ENCODE data around the gene RPAIN. TPM values are rescaled to one million over a fixed set of nuclear protein-coding genes. Genes with fewer than 3 reads are reported as not detected.

The RPAIN gene
- polyA plus RNA-seq, 3 donors, result 18.9 to 31.9 (median 20.5) TPM

DNA sequence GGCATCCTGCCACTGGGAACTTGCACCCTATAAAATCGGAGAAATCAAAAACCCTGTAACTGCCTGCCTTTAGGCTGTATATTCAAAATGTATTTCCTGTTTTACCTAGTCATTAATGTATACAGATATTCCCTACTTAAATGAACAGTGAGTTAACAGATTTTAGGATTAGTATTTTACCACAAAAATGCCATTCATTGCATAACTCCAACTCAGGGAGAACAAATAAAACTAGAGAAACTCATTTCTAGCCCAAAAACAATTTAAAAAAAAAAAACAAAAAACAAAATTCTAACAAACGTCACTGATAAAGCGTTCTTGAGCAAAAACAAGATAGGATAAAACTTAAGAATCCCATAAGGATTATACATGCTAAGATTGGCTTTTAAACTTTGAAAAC, 52.5 kb downstream of the RPAIN start:
- Histone ChIP-seq H3K4me1 (ENCODE audit: control insufficient read depth in 1 of 2, insufficient read depth in 2 of 2, low read length in 2 of 2) (peaks cover 13 to 15% of the 10 kb centered on the region in 2 donors), H3K27ac (ENCODE audit: low read depth in 1 of 2, low read length in 2 of 2) (no peak overlapping the region), H3K27me3 (ENCODE audit: control insufficient read depth in 2 of 2, insufficient read depth in 2 of 2, low read length in 2 of 2) (no peaks in the 10 kb centered on the region), H3K4me2 (replicated peaks; ENCODE audit: extremely low read depth, low read length, poor library complexity, severe bottlenecking) (no peak overlapping the region), H3K4me3 (replicated peaks in 1 of 3; ENCODE audit: low read depth in 2 of 3, low read length in 3 of 3) (no peak overlapping the region), H3K36me3 (replicated peaks in 1 of 2; ENCODE audit: control insufficient read depth in 1 of 2, insufficient read depth in 2 of 2, low read length in 2 of 2) (peaks cover 44 to 61% of the 10 kb centered on the region in 2 donors), H2AFZ (ENCODE audit: insufficient read depth, low read depth, low read length, poor library complexity, severe bottlenecking) (no peak overlapping the region), H4K20me1 (ENCODE audit: insufficient read depth, low read length) (peaks cover 12% of the 10 kb centered on the region), H3K79me2 (ENCODE audit: insufficient read depth, low read length) (peaks cover 17% of the 10 kb centered on the region), H3K9ac (ENCODE audit: insufficient read depth, low read length, poor library complexity, severe bottlenecking) (no peak overlapping the region), H3K9me3 (replicated peaks in 1 of 2; ENCODE audit: control insufficient read depth in 1 of 2, insufficient read depth in 1 of 2, low read length in 2 of 2) (no peaks in the 10 kb centered on the region)
- no peak overlapping the region for H3K4me3 Mint-ChIP-seq
- no peak for DNase-seq
- H3K27me3 Mint-ChIP-seq (ENCODE audit: low read depth in 3 of 3), result no peaks in the 10 kb centered on the region
- H3K9me3 Mint-ChIP-seq, result peaks cover 0 to 3% (median 0%) of the 10 kb centered on the region in 7 donors
- intact Hi-C loops (cut with micrococcal nuclease), result no loop called here
- peaks cover 14% of the 10 kb centered on the region for H3K4me1 Mint-ChIP-seq
- peaks cover 35 to 45% of the 10 kb centered on the region in 2 donors for H3K36me3 Mint-ChIP-seq
- no peak overlapping the region for H3K27ac Mint-ChIP-seq
- no CpG with 5 or more reads among the region's 3 CpGs for WGBS (ENCODE audit: insufficient coverage)
- TF ChIP-seq, protein P1, sequence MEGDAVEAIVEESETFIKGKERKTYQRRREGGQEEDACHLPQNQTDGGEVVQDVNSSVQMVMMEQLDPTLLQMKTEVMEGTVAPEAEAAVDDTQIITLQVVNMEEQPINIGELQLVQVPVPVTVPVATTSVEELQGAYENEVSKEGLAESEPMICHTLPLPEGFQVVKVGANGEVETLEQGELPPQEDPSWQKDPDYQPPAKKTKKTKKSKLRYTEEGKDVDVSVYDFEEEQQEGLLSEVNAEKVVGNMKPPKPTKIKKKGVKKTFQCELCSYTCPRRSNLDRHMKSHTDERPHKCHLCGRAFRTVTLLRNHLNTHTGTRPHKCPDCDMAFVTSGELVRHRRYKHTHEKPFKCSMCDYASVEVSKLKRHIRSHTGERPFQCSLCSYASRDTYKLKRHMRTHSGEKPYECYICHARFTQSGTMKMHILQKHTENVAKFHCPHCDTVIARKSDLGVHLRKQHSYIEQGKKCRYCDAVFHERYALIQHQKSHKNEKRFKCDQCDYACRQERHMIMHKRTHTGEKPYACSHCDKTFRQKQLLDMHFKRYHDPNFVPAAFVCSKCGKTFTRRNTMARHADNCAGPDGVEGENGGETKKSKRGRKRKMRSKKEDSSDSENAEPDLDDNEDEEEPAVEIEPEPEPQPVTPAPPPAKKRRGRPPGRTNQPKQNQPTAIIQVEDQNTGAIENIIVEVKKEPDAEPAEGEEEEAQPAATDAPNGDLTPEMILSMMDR (IDR thresholded peaks at IDR 0.05), result no peak

DNA sequence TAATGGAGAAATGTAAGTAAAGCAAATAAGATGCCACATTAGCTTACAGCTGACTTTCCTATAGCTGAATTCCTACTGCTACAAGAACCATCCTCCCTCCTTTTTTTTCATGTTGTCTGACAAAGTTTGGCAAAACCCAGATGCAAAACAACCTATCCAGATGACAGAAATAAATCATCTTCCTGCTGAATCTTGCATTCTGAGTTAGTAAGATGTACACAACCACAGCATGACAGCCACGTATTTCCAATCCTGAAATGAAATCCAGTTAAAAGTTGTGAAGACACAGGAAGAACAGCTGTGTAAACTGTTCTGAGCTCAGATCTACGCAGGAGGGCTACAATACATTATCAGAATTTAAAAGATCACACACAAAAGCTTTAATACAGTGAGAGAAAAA, 53.9 kb downstream of the RPAIN start:
- Mint-ChIP-seq H3K36me3 (peaks cover 47 to 59% of the 10 kb centered on the region in 2 donors), H3K9me3 (peaks cover 0 to 3% (median 0%) of the 10 kb centered on the region in 7 donors), H3K27ac (no peak overlapping the region), H3K27me3 (ENCODE audit: low read depth in 3 of 3) (no peaks in the 10 kb centered on the region), H3K4me3 (no peak overlapping the region), H3K4me1 (peaks cover 6% of the 10 kb centered on the region)
- no peak overlapping the region for H3K9ac ChIP-seq (ENCODE audit: insufficient read depth, low read length, poor library complexity, severe bottlenecking)
- intact Hi-C loops (cut with micrococcal nuclease), result no loop called here
- H3K4me1 ChIP-seq (ENCODE audit: control insufficient read depth in 1 of 2, insufficient read depth in 2 of 2, low read length in 2 of 2), result peaks cover 5% of the 10 kb centered on the region in 2 donors
- H3K9me3 ChIP-seq (replicated peaks in 1 of 2; ENCODE audit: control insufficient read depth in 1 of 2, insufficient read depth in 1 of 2, low read length in 2 of 2), result no peaks in the 10 kb centered on the region
- TF ChIP-seq, protein P1 (IDR thresholded peaks at IDR 0.05), result no peak
- DNase-seq, result no peak
- 100% methylated on average over 1 of the region's 2 CpGs for WGBS (ENCODE audit: insufficient coverage)
- H3K79me2 ChIP-seq (ENCODE audit: insufficient read depth, low read length), result peaks cover 18% of the 10 kb centered on the region
- H3K4me2 ChIP-seq (replicated peaks; ENCODE audit: extremely low read depth, low read length, poor library complexity, severe bottlenecking), result no peak overlapping the region
- H3K27me3 ChIP-seq (ENCODE audit: control insufficient read depth in 2 of 2, insufficient read depth in 2 of 2, low read length in 2 of 2), result no peaks in the 10 kb centered on the region
- peaks cover 58 to 75% of the 10 kb centered on the region in 2 donors for H3K36me3 ChIP-seq (replicated peaks in 1 of 2; ENCODE audit: control insufficient read depth in 1 of 2, insufficient read depth in 2 of 2, low read length in 2 of 2)
- peaks cover 26% of the 10 kb centered on the region for H4K20me1 ChIP-seq (ENCODE audit: insufficient read depth, low read length)
- H3K4me3 ChIP-seq (replicated peaks in 1 of 3; ENCODE audit: low read depth in 2 of 3, low read length in 3 of 3), result no peak overlapping the region
- H3K27ac ChIP-seq (ENCODE audit: low read depth in 1 of 2, low read length in 2 of 2), result no peak overlapping the region
- H2AFZ ChIP-seq (ENCODE audit: insufficient read depth, low read depth, low read length, poor library complexity, severe bottlenecking), result no peak overlapping the region
